HepG2 (cell line): Measurements from ENCODE around the gene SCYGR5. TPM values are rescaled to one million over a fixed set of nuclear protein-coding genes. Genes with fewer than 3 reads are reported as not detected.

Experiments used
- ATAC-seq: fragments of 200-7000 bp; cut with Tn5 transposase; 3 replicates; pipeline ENCODE4 v1.9.1; 2020; ENCODE audit warnings: mild to moderate bottlenecking, moderate library complexity
- BruUV-seq: library from RNA; stranded (reverse); fragments of 400-500 nt; replicated peaks from 2 replicates; lab custom pipeline; 2021; lab: Mats Ljungman, UMichigan
- CTCF ChIA-PET: fragments of 300-600 bp; formaldehyde crosslinking; extraction: SDS; loops from one replicate; lab custom pipeline; 2021; ENCODE audit warnings: low total read pairs, inconsistent platforms, low intra/inter-chr PET ratio; lab: Yijun Ruan, JAX
- POLR2A ChIA-PET: fragments of 350-600 bp; sonication (Branson Sonifier 250); formaldehyde crosslinking; loops from one replicate; lab custom pipeline; 2020; ENCODE audit warnings: antibody characterized with exemption, inconsistent platforms; lab: Yijun Ruan, JAX
- DNase-seq: peaks from one replicate; pipeline ENCODE4 v3.0.0-alpha.2; 2015; ENCODE audit warnings: low spot score
- FAIRE-seq: peaks from 3 replicates; lab custom pipeline; 2011; peaks lifted over from hg19 to GRCh38; lab: Jason Lieb, UNC
- H2AFZ ChIP-seq: one replicate; pipeline ENCODE4 v1.6.1; 2011; ENCODE audit warnings: low read length, inconsistent platforms
- H3K27ac ChIP-seq: fragments of 300-600 bp; 3 replicates; pipeline ENCODE4 v1.8.0; 2011; ENCODE audit warnings: mixed run types, mild to moderate bottlenecking, mixed read lengths, low read length, inconsistent platforms; ENCODE audit not compliant: insufficient read depth; ENCODE audit errors: extremely low read length
- H3K27me3 ChIP-seq, 2 experiments: fragments of 200-600 bp in 1 of 2; 2 replicates in 1 of 2; 3 replicates in 1 of 2; pipeline versions ENCODE4 v1.6.0 to v1.8.0; 2011; ENCODE audit warnings: low read length in 2 of 2, mild to moderate bottlenecking in 2 of 2, moderate library complexity in 2 of 2, inconsistent platforms in 1 of 2; ENCODE audit not compliant: insufficient read depth in 2 of 2, control insufficient read depth in 1 of 2
- H3K36me3 ChIP-seq, 2 experiments: fragments of 200-600 bp in 1 of 2; replicated peaks in 1 of 2; 2 replicates in 1 of 2; 3 replicates in 1 of 2; pipeline versions ENCODE4 v1.5.1 to v1.8.0; 2011; ENCODE audit warnings: low read length in 2 of 2, inconsistent platforms in 1 of 2; ENCODE audit not compliant: insufficient read depth in 2 of 2, control insufficient read depth in 1 of 2
- H3K4me1 ChIP-seq: 2 replicates; pipeline ENCODE4 v1.5.1; 2012; ENCODE audit warnings: low read length, inconsistent platforms; ENCODE audit not compliant: insufficient read depth
- H3K4me2 ChIP-seq: 2 replicates; pipeline ENCODE4 v1.6.0; 2011; ENCODE audit warnings: low read depth, low read length, inconsistent platforms
- H3K4me3 ChIP-seq, 3 experiments: fragments of 200-600 bp in 1 of 3; sonication (generic), shearing (Covaris generic) in 1 of 3; replicated peaks in 1 of 3; 2 replicates each; pipeline ENCODE4 v1.5.1; 2011 to 2016; ENCODE audit warnings: low read length in 3 of 3, inconsistent platforms in 2 of 3, low read depth in 2 of 3, mild to moderate bottlenecking in 2 of 3, control low read depth in 1 of 3, mixed read lengths in 1 of 3; ENCODE audit not compliant: insufficient read depth in 1 of 3
- H3K79me2 ChIP-seq: one replicate; pipeline ENCODE4 v1.6.1; 2011; ENCODE audit warnings: low read length, inconsistent platforms; ENCODE audit not compliant: insufficient read depth
- H3K9ac ChIP-seq: 2 replicates; pipeline ENCODE4 v1.6.0; 2011; ENCODE audit warnings: mild to moderate bottlenecking, low read depth, low read length, inconsistent platforms; ENCODE audit not compliant: insufficient read depth
- H3K9me3 ChIP-seq: 2 replicates; pipeline ENCODE4 v1.5.1; 2012; ENCODE audit warnings: mild to moderate bottlenecking, low read length
- H4K20me1 ChIP-seq: 2 replicates; pipeline ENCODE4 v1.6.0; 2011; ENCODE audit warnings: inconsistent platforms, mild to moderate bottlenecking, low read length, moderate library complexity; ENCODE audit not compliant: insufficient read depth
- CHD4 ChIP-seq: fragments of 200-600 bp; sonication (generic); IDR thresholded peaks from 2 replicates; pipeline ENCODE4 v1.7.0; 2017; ENCODE audit warnings: mild to moderate bottlenecking, low read length, borderline replicate concordance
- DNMT1 ChIP-seq: sonication (generic); formaldehyde crosslinking; IDR thresholded peaks from 2 replicates; pipeline ENCODE4 v1.5.1; 2020; ENCODE audit warnings: mild to moderate bottlenecking, missing genetic modification reagents
- HDAC1 ChIP-seq: sonication (generic); formaldehyde crosslinking; IDR thresholded peaks from 2 replicates; pipeline ENCODE4 v1.5.1; 2020; ENCODE audit warnings: mild to moderate bottlenecking, missing genetic modification reagents
- HNRNPK ChIP-seq: fragments of 200-400 bp; formaldehyde crosslinking; IDR thresholded peaks from 2 replicates; pipeline ENCODE4 v1.6.1; 2018; ENCODE audit warnings: low read length, low read depth, moderate library complexity, mild to moderate bottlenecking; ENCODE audit not compliant: poor library complexity, severe bottlenecking
- HNRNPLL ChIP-seq: fragments of 200-400 bp; formaldehyde crosslinking; IDR thresholded peaks from 2 replicates; pipeline ENCODE4 v1.6.1; 2017; ENCODE audit warnings: mild to moderate bottlenecking, low read depth, low read length; ENCODE audit not compliant: poor library complexity, severe bottlenecking
- KDM1A ChIP-seq: IDR thresholded peaks from 2 replicates; pipeline ENCODE4 v1.6.1; 2016; ENCODE audit warnings: missing compliant biosample characterization
- MIER3 ChIP-seq: IDR thresholded peaks from 2 replicates; pipeline ENCODE4 v1.6.1; 2016; ENCODE audit warnings: missing compliant biosample characterization, borderline replicate concordance
- SMARCE1 ChIP-seq: fragments of 450-650 bp; IDR thresholded peaks from 2 replicates; pipeline ENCODE4 v1.6.1; 2017; ENCODE audit warnings: borderline replicate concordance
- SMC3 ChIP-seq: IDR thresholded peaks from 2 replicates; pipeline ENCODE4 v1.6.1; 2011; ENCODE audit warnings: low read length, improper control_type of control experiment
- SRY ChIP-seq: sonication (generic); formaldehyde crosslinking; IDR thresholded peaks from 2 replicates; pipeline ENCODE4 v1.8.0; 2022; ENCODE audit warnings: mild to moderate bottlenecking, missing genetic modification reagents
- TAF15 ChIP-seq: fragments of 200-400 bp; formaldehyde crosslinking; IDR thresholded peaks from one replicate; pipeline ENCODE4 v1.6.1; 2018; ENCODE audit warnings: mild to moderate bottlenecking, low read depth, low read length; ENCODE audit not compliant: poor library complexity, severe bottlenecking
- TCF7L2 ChIP-seq: IDR thresholded peaks from 2 replicates; pipeline ENCODE4 v1.6.1; 2011; ENCODE audit warnings: mild to moderate bottlenecking, low read depth, low read length, moderate library complexity
- TSC22D2 ChIP-seq: sonication (generic); formaldehyde crosslinking; IDR thresholded peaks from 2 replicates; pipeline ENCODE4 v1.5.1; 2020; ENCODE audit warnings: missing genetic modification reagents, mild to moderate bottlenecking, borderline replicate concordance
- ZBTB3 ChIP-seq: sonication (generic); formaldehyde crosslinking; IDR thresholded peaks from 2 replicates; pipeline ENCODE4 v1.4.0; 2020; ENCODE audit warnings: low read depth, mild to moderate bottlenecking, moderate library complexity, missing genetic modification reagents, borderline replicate concordance
- ZC3H13 ChIP-seq: sonication (generic); formaldehyde crosslinking; IDR thresholded peaks from 2 replicates; pipeline ENCODE4 v1.8.1; 2023; ENCODE audit warnings: mild to moderate bottlenecking, missing genetic modification reagents, moderate library complexity
- ZNF138 ChIP-seq: sonication (generic); formaldehyde crosslinking; IDR thresholded peaks from 2 replicates; pipeline ENCODE4 v1.5.0; 2020; ENCODE audit warnings: mild to moderate bottlenecking, low read depth, missing genetic modification reagents
- ZNF547 ChIP-seq: sonication (generic); formaldehyde crosslinking; IDR thresholded peaks from 2 replicates; pipeline ENCODE4 v1.5.1; 2020; ENCODE audit warnings: mild to moderate bottlenecking, missing genetic modification reagents
- ZNF724P ChIP-seq: sonication (generic); formaldehyde crosslinking; IDR thresholded peaks from 2 replicates; pipeline ENCODE4 v1.8.0; 2022; ENCODE audit warnings: missing genetic modification reagents, borderline replicate concordance
- ZNF792 ChIP-seq: IDR thresholded peaks from 2 replicates; pipeline ENCODE4 v1.6.1; 2016
- ZNF850 ChIP-seq: sonication (generic); formaldehyde crosslinking; conservative IDR thresholded peaks from 2 replicates; pipeline ENCODE4 v1.9.0; 2021; ENCODE audit warnings: mild to moderate bottlenecking, missing genetic modification reagents
- WGBS: methylation state at CpG from one replicate; pipeline ENCODE4 v1.1.6; 2017; ENCODE audit warnings: low lambda C conversion rate; 5-methylcytosine and 5-hydroxymethylcytosine counted together
- in situ Hi-C: cut with HindIII; loops from 2 replicates; pipeline ENCODE4 v1.10.0; 2017; ENCODE audit warnings: low pct_unique_long_range_greater_than_20kb; ENCODE audit not compliant: extremely low pct_ligation_motif_present
- intact Hi-C: fragments of 100-400 bp; cut with micrococcal nuclease; formaldehyde crosslinking; loops from one replicate; pipeline ENCODE4 v1.10.0; 2022; ENCODE audit not compliant: unreplicated experiment
- polyA plus RNA-seq, 8 experiments: library from polyadenylated mRNA; depleted of rRNA in 3 of 8; stranded (reverse) in 7 of 8; unstranded in 1 of 8; fragments of >200 nt; fragmentation: Illumina TruSeq in 4 of 8; extraction: Trizol in 4 of 8; gene quantifications; 2 replicates each; pipeline versions ENCODE4 v1.2.1 to v1.2.3, GENCODE V29; 2011 to 2016; ENCODE audit warnings: low read depth in 4 of 8, missing spikeins in 1 of 8, mixed read lengths in 1 of 8; ENCODE audit not compliant: insufficient read depth in 1 of 8
- total RNA-seq, 5 experiments: library from RNA; depleted of rRNA; stranded (reverse); fragments of >200 nt; fragmentation: Illumina TruSeq; extraction: Trizol; gene quantifications; 2 replicates each; pipeline ENCODE4 v1.2.3, GENCODE V29; 2016; ENCODE audit warnings: low read depth in 1 of 5
- TF ChIP-seq, protein P1 (sequence below): sonication (generic); formaldehyde crosslinking; IDR thresholded peaks from 2 replicates; pipeline ENCODE4 v1.5.0; 2020; ENCODE audit warnings: mild to moderate bottlenecking, missing genetic modification reagents
- TF ChIP-seq, protein P2 (sequence below): IDR thresholded peaks from 2 replicates; pipeline ENCODE4 v1.6.1; 2016; ENCODE audit warnings: low read depth
- TF ChIP-seq, protein P3 (sequence below): sonication (generic); formaldehyde crosslinking; IDR thresholded peaks from 2 replicates; pipeline ENCODE4 v1.8.1; 2023; ENCODE audit warnings: mild to moderate bottlenecking, moderate library complexity, missing genetic modification reagents

Gene SCYGR5
- total and polyA plus RNA-seq, 2 of the 13 experiments (the other 11 are each of a cell fraction or from before 2014, with no cell fraction given): not detected

DNA sequence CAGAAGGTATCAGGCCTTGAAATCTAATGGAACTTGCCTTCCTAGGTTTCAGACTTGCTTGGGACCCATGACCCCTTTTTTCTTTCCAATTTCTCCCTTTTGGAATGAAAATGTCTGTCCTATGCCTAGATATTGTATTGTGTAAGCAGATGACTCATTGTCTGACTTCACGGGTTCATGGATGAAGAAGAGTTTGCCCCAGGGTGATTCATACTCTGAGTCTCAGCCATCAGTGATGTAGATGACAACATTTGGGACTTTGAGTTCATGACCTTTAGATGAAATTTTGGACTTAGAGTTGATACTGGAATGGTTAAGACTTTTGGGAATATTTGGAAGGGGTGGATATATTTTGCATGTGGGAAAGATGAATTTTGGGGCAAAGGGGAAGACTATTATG is 11.2 kb upstream of the SCYGR5 start:
- H2AFZ ChIP-seq: no peak overlapping the region
- no peaks in the 10 kb centered on the region for H3K36me3 ChIP-seq
- DNase-seq (peak; percentile 87), ATAC-seq (peak; percentile 70), FAIRE-seq (no peak)
- ChIA-PET POLR2A (no interaction called here), CTCF (no interaction called here)
- H3K4me1 ChIP-seq: peaks cover 46% of the 10 kb centered on the region
- in situ Hi-C loops: loop anchor here (10.0 kb wide), 2 partner anchors 229 to 251 kb away; no protein-coding TSS in a partner anchor
- H4K20me1 ChIP-seq: no peaks in the 10 kb centered on the region
- WGBS: 0% methylated on average over 1 of the region's 1 CpG
- no peak overlapping the region for H3K9ac ChIP-seq
- H3K4me3 ChIP-seq: no peak overlapping the region
- H3K4me2 ChIP-seq: no peak overlapping the region
- no peaks in the 10 kb centered on the region for H3K79me2 ChIP-seq
- intact Hi-C loops: loop anchor here (10.0 kb wide), 1 partner anchor 531 kb away; no protein-coding TSS in a partner anchor
- no peaks in the 10 kb centered on the region for H3K27me3 ChIP-seq
- H3K9me3 ChIP-seq: no peaks in the 10 kb centered on the region
- no peak overlapping the region for H3K27ac ChIP-seq
- BruUV-seq: no TSS peak
- TF ChIP-seq ZNF850 (no peak), HNRNPLL (no peak), DNMT1 (CRISPR knock-in tag) (no peak), TSC22D2 (CRISPR knock-in tag) (no peak), SMC3 (no peak), ZNF138 (CRISPR knock-in tag) (no peak), HDAC1 (CRISPR knock-in tag) (no peak), TAF15 (no peak), KDM1A (CRISPR knock-in tag) (0 out of 2 replicates have a peak, but pooled peaks have one; percentile 11), ZNF724P (CRISPR knock-in tag) (no peak), ZC3H13 (CRISPR knock-in tag) (no peak), HNRNPK (no peak), CHD4 (no peak), MIER3 (CRISPR knock-in tag) (peak; percentile 38; the same call in 1 of the 2 replicates), ZNF792 (no peak), SMARCE1 (no peak), ZBTB3 (CRISPR knock-in tag) (no peak), TCF7L2 (no peak), ZNF547 (CRISPR knock-in tag) (no peak), SRY (no peak)
- TF ChIP-seq, protein P1, sequence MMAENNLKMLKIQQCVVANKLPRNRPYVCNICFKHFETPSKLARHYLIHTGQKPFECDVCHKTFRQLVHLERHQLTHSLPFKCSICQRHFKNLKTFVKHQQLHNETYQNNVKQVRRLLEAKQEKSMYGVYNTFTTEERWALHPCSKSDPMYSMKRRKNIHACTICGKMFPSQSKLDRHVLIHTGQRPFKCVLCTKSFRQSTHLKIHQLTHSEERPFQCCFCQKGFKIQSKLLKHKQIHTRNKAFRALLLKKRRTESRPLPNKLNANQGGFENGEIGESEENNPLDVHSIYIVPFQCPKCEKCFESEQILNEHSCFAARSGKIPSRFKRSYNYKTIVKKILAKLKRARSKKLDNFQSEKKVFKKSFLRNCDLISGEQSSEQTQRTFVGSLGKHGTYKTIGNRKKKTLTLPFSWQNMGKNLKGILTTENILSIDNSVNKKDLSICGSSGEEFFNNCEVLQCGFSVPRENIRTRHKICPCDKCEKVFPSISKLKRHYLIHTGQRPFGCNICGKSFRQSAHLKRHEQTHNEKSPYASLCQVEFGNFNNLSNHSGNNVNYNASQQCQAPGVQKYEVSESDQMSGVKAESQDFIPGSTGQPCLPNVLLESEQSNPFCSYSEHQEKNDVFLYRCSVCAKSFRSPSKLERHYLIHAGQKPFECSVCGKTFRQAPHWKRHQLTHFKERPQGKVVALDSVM (CRISPR knock-in tag): no peak
- TF ChIP-seq, protein P2, sequence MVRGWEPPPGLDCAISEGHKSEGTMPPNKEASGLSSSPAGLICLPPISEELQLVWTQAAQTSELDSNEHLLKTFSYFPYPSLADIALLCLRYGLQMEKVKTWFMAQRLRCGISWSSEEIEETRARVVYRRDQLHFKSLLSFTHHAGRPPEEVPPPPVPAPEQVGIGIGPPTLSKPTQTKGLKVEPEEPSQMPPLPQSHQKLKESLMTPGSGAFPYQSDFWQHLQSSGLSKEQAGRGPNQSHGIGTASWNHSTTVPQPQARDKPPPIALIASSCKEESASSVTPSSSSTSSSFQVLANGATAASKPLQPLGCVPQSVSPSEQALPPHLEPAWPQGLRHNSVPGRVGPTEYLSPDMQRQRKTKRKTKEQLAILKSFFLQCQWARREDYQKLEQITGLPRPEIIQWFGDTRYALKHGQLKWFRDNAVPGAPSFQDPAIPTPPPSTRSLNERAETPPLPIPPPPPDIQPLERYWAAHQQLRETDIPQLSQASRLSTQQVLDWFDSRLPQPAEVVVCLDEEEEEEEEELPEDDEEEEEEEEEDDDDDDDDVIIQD (CRISPR knock-in tag): peak; percentile 91
- TF ChIP-seq, protein P3, sequence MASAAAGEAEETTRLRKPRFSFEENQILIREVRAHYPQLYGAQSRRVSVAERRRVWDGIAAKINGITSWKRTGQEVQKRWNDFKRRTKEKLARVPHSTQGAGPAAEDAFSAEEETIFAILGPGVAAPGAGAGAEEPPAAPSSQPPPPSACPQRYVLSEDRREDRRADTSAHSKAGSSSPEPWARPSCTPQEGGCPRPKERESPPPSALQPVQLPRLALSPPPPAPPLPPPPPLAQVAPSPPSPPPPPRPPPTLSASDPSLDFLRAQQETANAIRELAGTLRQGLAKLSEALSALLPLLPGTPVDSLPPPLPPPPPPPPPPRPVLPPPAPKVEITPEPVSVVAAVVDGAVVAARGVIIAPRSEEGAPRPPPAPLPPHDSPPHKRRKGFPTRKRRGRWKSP (CRISPR knock-in tag): no peak
